OCI-LY7 (cell line): Measurements from ENCODE around the gene PYGB. TPM values are rescaled to one million over a fixed set of nuclear protein-coding genes. Genes with fewer than 3 reads are reported as not detected.
"Not testable (repeated sequence)": the region's sequence is repeated elsewhere in the genome, so short reads cannot be mapped to it uniquely, and the experiment has no call there.

ENCODE experiments used
- BruUV-seq: library from RNA; stranded (reverse); fragments of 400-500 nt; replicated peaks from 2 replicates; lab custom pipeline; 2021; lab: Mats Ljungman, UMichigan
- CTCF ChIA-PET: fragments of 300-600 bp; sonication (Branson Sonifier 250); formaldehyde crosslinking; loops from one replicate; lab custom pipeline; 2022; ENCODE audit warnings: antibody characterized with exemption; ENCODE audit not compliant: unreplicated experiment; lab: Charles Lee
- POLR2A ChIA-PET: fragments of 300-600 bp; sonication (Branson Sonifier 250); formaldehyde crosslinking; loops from one replicate; lab custom pipeline; 2022; ENCODE audit warnings: antibody characterized with exemption; lab: Charles Lee
- DNase-seq: peaks from one replicate; pipeline ENCODE4 v3.0.0-alpha.2; 2015; ENCODE audit warnings: low spot score
- H2AFZ ChIP-seq: fragments of 200-600 bp; sonication (generic), shearing (Covaris generic); 2 replicates; pipeline ENCODE4 v1.6.1; 2014; ENCODE audit warnings: mild to moderate bottlenecking, antibody characterized with exemption, low read length, moderate library complexity
- H3K27ac ChIP-seq: fragments of 200-600 bp; sonication (generic); 2 replicates; pipeline ENCODE4 v1.5.1; 2014; ENCODE audit warnings: mixed run types, low read depth, mild to moderate bottlenecking, moderate library complexity, low read length, inconsistent platforms; ENCODE audit not compliant: poor library complexity, severe bottlenecking
- H3K36me3 ChIP-seq: fragments of 200-600 bp; sonication (generic); 2 replicates; pipeline ENCODE4 v1.6.1; 2014; ENCODE audit warnings: mild to moderate bottlenecking, antibody characterized with exemption, low read length, moderate library complexity, mixed read lengths; ENCODE audit not compliant: insufficient read depth
- H3K4me1 ChIP-seq: fragments of 200-600 bp; sonication (generic); 2 replicates; pipeline ENCODE4 v1.5.1; 2014; ENCODE audit warnings: mild to moderate bottlenecking, low read length; ENCODE audit not compliant: insufficient read depth, poor library complexity, severe bottlenecking
- H3K4me2 ChIP-seq: fragments of 200-600 bp; sonication (generic); 2 replicates; pipeline ENCODE4 v1.6.1; 2014; ENCODE audit warnings: mild to moderate bottlenecking, low read length
- H3K4me3 ChIP-seq: fragments of 200-600 bp; sonication (generic); 2 replicates; pipeline ENCODE4 v1.5.1; 2014; ENCODE audit warnings: mild to moderate bottlenecking, low read depth, low read length; ENCODE audit not compliant: poor library complexity, severe bottlenecking
- H3K79me2 ChIP-seq: fragments of 200-600 bp; sonication (generic); 2 replicates; pipeline ENCODE4 v1.6.1; 2016; ENCODE audit warnings: low read depth, mild to moderate bottlenecking, low read length, moderate library complexity, mixed read lengths; ENCODE audit not compliant: insufficient read depth
- H3K9me2 ChIP-seq: fragments of 200-600 bp; sonication (generic); 2 replicates; pipeline ENCODE4 v1.6.1; 2016; ENCODE audit warnings: mild to moderate bottlenecking, low read length, mixed read lengths; ENCODE audit not compliant: insufficient read depth
- H3K9me3 ChIP-seq: fragments of 200-600 bp; sonication (generic); 2 replicates; pipeline ENCODE4 v1.6.1; 2014; ENCODE audit warnings: mild to moderate bottlenecking, mixed run types, low read length, mixed read lengths
- H4K20me1 ChIP-seq: fragments of 200-600 bp; sonication (generic); 2 replicates; pipeline ENCODE4 v1.6.1; 2014; ENCODE audit warnings: mild to moderate bottlenecking, antibody characterized with exemption, low read length, moderate library complexity, mixed read lengths; ENCODE audit not compliant: insufficient read depth
- EZH2phosphoT487 ChIP-seq: fragments of 200-600 bp; sonication (generic); IDR thresholded peaks from 2 replicates; pipeline ENCODE4 v1.6.1; 2018; ENCODE audit warnings: low read depth, borderline replicate concordance, mild to moderate bottlenecking, mixed run types, antibody characterized with exemption, low read length, moderate library complexity, mixed read lengths
- intact Hi-C: fragments of 100-400 bp; cut with micrococcal nuclease; formaldehyde crosslinking; loops from one replicate; pipeline ENCODE4 v1.10.0; 2022; ENCODE audit not compliant: unreplicated experiment
- total RNA-seq, 2 experiments: library from RNA; depleted of rRNA in 1 of 2; stranded (reverse); fragments of >200 nt in 1 of 2; shearing (Covaris generic) in 1 of 2; gene quantifications; 2 replicates each; pipeline ENCODE4 v1.2.3, GENCODE V29; 2014 to 2022
- TF ChIP-seq, protein P1 (sequence below): fragments of 200-600 bp; sonication (generic); conservative IDR thresholded peaks from 2 replicates; pipeline ENCODE4 v1.5.1; 2014; ENCODE audit warnings: mild to moderate bottlenecking, antibody characterized with exemption, low read length, moderate library complexity, mixed read lengths

PYGB gene
- total RNA-seq, 2 experiments from 2014 or later, result 4.9 to 7.0 TPM

DNA sequence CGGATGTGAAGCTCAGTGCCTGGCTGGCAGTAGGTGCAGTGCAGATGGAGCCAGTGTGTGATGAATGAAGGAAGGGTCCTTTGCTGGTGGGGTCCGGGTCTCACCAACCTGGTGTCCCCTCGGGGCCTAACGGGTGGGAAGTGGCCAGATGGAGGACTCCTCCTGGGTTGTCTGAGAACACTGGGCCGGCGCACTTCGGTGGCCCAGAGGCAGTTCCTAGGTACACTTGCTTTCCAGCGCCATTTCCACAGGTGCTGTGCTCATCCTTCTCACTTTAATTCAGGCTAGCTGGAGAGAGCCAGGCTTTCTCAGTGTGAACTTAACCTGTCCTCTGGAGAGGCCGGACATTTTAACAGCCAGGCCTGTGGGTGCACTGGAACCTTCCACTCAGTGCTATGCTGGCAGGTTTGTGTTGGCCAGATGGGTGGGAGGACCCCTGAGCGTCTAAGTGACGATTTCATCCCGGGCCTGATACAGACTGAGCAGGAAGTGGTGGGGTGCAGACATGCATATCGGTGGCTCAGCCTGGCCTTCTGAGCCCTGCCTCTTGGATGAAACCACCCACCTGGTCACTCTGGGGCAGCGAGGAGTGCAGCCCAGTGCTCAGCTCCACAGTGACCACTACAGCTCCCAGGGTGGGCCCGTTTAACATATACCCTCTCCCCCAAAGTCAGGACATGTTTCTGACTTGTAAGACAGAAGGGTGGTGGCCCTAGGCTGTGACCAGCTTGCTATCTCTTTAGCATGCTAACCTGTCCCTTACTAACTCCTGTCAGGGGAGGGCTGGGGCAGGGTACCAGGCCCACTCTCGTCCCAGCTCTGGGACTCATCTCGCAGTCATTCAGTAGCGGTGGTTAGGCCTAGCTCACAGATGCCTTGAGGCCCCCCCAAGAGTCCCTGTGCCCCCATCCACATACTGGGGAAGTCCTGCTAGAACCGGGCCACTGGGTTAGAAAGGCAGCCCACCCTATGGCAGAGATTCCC, 8.2 kb upstream of the PYGB start:
- ChIA-PET POLR2A (no interaction called here), CTCF (no interaction called here)
- Histone ChIP-seq H3K4me1 (no peaks in the 10 kb centered on the region), H3K27ac (no peak overlapping the region), H3K9me3 (peaks cover 9% of the 10 kb centered on the region; the same call in 1 of the 2 replicates), H2AFZ (no peak overlapping the region), H3K36me3 (no peaks in the 10 kb centered on the region), H3K79me2 (no peaks in the 10 kb centered on the region), H4K20me1 (no peaks in the 10 kb centered on the region), H3K9me2 (no peaks in the 10 kb centered on the region), H3K4me2 (no peak overlapping the region), H3K4me3 (no peak overlapping the region)
- peak; percentile 5 for DNase-seq
- TF ChIP-seq, protein P1, sequence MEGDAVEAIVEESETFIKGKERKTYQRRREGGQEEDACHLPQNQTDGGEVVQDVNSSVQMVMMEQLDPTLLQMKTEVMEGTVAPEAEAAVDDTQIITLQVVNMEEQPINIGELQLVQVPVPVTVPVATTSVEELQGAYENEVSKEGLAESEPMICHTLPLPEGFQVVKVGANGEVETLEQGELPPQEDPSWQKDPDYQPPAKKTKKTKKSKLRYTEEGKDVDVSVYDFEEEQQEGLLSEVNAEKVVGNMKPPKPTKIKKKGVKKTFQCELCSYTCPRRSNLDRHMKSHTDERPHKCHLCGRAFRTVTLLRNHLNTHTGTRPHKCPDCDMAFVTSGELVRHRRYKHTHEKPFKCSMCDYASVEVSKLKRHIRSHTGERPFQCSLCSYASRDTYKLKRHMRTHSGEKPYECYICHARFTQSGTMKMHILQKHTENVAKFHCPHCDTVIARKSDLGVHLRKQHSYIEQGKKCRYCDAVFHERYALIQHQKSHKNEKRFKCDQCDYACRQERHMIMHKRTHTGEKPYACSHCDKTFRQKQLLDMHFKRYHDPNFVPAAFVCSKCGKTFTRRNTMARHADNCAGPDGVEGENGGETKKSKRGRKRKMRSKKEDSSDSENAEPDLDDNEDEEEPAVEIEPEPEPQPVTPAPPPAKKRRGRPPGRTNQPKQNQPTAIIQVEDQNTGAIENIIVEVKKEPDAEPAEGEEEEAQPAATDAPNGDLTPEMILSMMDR, result no peak
- TF ChIP-seq EZH2phosphoT487, result no peak
- intact Hi-C loops, result no loop called here
- no TSS peak for BruUV-seq

DNA sequence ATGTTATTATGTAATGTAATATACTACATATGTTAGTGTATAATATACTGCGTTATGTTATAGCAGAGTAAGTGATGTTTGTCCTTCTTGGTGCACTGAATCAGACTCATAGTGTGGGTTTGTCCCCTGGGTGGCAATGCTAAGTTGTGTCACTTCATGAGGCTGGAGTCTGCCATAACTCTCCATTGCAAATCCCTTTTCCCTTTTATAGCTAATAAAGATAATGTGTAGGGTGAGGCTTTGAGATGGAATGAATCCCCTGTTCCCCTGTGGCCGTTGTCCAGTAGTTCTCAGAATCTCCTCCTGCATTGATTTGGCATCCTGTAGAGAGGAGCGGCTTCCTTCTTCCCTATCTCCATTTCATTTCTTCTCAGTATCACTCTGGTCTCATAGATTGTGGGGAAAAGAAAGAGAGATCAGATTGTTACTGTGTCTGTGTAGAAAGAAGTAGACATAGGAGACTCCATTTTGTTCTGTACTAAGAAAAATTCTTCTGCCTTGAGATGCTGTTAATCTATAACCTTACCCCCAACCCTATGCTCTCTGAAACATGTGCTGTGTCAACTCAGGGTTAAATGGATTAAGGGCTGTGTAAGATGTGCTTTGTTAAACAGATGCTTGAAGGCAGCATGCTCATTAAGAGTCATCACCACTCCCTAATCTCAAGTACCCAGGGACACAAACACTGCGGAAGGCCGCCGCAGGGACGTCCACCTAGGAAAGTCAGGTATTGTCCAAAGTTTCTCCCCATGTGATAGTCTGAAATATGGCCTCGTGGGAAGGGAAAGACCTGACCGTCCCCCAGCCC, 6.8 kb upstream of the PYGB start:
- H3K27ac ChIP-seq, POLR2A ChIA-PET, H3K79me2 ChIP-seq, H3K4me1 ChIP-seq, DNase-seq, H3K4me3 ChIP-seq, BruUV-seq, CTCF ChIA-PET, H3K36me3 ChIP-seq, H3K9me2 ChIP-seq, H2AFZ ChIP-seq, intact Hi-C loops, H4K20me1 ChIP-seq, H3K4me2 ChIP-seq, H3K9me3 ChIP-seq: not testable (repeated sequence)

DNA sequence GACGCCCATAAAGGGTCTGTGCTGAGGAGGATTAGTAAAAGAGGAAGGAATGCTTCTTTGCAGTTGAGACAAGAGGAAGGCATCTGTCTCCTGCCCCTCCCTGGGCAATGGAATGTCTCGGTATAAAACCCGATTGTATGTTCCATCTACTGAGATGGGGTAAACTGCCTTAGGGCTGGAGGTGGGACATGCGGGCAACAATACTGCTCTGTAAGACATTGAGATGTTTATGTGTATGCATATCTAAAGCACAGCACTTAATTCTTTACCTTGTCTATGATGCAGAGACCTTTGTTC, 6.3 kb upstream of the PYGB start:
- BruUV-seq, H2AFZ ChIP-seq, intact Hi-C loops, H3K79me2 ChIP-seq, H3K27ac ChIP-seq, H3K36me3 ChIP-seq, H3K9me2 ChIP-seq, CTCF ChIA-PET, H3K4me3 ChIP-seq, H4K20me1 ChIP-seq, DNase-seq, H3K4me2 ChIP-seq, H3K9me3 ChIP-seq: not testable (repeated sequence)
- POLR2A ChIA-PET, result interaction anchor here (0.6 kb wide), 1 partner anchor 26 kb away, joined by 4 read pairs; no protein-coding TSS in a partner anchor
- peaks cover 15% of the 10 kb centered on the region for H3K4me1 ChIP-seq
